Measurements from ENCODE around the gene IL3.

DNA sequence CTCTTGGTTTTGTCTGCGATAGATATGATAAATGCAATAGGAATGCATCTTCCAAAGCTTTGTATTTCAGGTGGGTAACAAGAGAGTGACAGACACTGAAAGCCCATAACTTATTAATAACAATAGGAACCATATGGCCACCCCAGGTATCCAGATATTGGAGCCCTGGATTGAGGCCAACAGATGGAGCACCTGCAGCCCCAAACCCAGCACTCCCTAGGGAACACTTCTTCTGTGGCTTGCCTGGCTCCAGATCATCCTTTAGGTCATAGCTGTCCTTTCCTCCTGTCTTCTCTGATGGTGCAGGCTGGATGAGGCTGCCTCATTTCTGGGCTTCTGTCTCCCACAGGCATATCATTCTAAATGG, 5.0 kb upstream of the IL3 start:
- TF ChIP-seq, protein P1, sequence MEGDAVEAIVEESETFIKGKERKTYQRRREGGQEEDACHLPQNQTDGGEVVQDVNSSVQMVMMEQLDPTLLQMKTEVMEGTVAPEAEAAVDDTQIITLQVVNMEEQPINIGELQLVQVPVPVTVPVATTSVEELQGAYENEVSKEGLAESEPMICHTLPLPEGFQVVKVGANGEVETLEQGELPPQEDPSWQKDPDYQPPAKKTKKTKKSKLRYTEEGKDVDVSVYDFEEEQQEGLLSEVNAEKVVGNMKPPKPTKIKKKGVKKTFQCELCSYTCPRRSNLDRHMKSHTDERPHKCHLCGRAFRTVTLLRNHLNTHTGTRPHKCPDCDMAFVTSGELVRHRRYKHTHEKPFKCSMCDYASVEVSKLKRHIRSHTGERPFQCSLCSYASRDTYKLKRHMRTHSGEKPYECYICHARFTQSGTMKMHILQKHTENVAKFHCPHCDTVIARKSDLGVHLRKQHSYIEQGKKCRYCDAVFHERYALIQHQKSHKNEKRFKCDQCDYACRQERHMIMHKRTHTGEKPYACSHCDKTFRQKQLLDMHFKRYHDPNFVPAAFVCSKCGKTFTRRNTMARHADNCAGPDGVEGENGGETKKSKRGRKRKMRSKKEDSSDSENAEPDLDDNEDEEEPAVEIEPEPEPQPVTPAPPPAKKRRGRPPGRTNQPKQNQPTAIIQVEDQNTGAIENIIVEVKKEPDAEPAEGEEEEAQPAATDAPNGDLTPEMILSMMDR (IDR thresholded peaks at IDR 0.05; ENCODE audit: low read depth, low read length, poor library complexity, severe bottlenecking): no peak
- no peak for TF ChIP-seq EZH2phosphoT487 (IDR thresholded peaks at IDR 0.05; ENCODE audit: borderline replicate concordance, low read length)
